HG03064 (cell line): ENCODE data around the gene NMRAL1.

Source experiments
- ATAC-seq: cut with Tn5 transposase; IDR thresholded peaks from one replicate; pipeline ENCODE4 v1.9.1; 2021; ENCODE audit warnings: low read depth; ENCODE audit not compliant: unreplicated experiment

NMRAL1 gene

GRCh38 chr16:4468972-4469371 lies 5.5 kb downstream of the NMRAL1 start:
- no peak for ATAC-seq

GRCh38 chr16:4467916-4468315 lies 6.5 kb downstream of the NMRAL1 start:
- no peak for ATAC-seq

DNA sequence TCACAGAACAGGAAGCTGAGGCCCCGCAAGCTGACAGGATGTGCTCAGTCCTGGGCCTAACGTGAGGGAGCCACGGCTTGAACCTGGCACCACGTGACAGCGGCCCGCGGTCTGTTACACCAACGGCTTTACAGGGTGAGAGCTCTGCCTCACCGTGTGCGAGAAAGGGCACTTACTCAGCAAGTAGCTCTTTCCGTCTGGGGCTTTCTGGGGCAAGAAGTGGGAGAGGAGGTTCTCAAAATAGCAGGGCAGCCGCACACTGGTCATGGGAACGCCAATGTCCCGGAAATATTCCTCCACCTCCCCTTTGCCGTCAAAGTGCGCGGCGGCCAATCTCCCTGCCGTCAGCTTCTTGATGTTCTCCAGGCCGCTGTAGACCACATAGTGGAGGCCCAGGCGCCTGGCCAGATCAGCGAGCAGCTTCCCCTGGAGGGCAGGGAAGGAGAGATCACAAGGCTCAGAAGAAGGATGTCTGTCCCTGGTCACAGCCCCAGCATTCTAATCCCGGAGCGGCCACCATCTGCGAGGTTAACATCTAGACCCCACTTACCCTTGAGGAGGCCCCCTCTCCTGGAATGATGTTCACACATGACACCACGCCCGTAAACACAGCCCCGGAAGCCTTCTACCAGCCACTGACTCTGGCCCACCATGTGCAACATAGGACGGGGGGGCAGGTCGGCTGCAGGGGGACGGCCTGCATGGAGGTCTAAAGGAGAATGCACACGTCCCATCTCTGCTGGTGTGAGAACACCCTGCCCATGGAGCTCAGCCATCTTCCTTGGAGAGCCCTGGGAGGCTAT lies 8.2 kb downstream of the NMRAL1 start:
- no peak for ATAC-seq

GRCh38 chr16:4463522-4464163 lies 10.8 kb downstream of the NMRAL1 start:
- no peak for ATAC-seq

DNA sequence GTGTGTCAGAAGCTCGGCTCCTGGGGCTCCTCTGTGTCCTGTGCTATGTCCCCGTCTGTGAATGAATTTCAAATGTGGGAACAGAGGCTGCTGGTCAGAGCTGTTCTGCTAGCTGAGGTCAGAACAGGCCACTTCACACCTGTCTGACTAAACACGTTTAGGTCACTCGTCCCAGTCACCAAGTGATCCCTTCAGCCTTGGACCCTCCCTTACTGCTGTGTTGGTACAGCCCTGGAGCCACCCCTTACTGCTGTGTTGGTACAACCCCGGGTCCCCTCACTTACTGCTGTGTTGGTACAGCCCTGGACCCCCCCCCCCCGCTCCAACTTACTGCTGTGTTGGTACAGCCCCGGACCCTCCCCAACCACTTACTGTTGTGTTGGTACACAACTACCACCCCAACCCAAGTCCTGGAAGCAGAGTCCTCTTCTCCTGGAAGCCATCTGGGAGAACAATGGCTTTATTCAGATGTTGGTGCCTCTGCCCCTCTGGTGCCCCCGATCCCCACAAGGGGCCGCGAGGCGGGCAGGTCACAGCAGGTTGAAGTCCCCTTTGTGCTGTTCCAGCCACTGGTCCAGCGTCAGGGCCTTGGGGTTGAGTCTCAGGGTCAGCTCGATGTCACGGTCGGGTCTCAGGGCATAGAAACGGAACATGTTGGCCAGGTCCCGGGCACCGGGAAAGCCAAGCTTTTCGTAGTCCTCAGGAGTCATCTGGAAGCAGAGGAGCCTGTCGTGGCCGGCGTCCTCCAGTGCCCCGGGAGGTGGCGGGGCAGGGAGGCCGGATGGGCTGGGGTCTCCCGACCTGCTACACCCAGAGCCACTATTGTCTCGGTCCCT lies 13.0 kb downstream of the NMRAL1 start:
- no peak for ATAC-seq

- ATAC-seq: no peak
These were observed 13.5 kb downstream of the NMRAL1 start for GRCh38 chr16:4460936-4461249.

DNA sequence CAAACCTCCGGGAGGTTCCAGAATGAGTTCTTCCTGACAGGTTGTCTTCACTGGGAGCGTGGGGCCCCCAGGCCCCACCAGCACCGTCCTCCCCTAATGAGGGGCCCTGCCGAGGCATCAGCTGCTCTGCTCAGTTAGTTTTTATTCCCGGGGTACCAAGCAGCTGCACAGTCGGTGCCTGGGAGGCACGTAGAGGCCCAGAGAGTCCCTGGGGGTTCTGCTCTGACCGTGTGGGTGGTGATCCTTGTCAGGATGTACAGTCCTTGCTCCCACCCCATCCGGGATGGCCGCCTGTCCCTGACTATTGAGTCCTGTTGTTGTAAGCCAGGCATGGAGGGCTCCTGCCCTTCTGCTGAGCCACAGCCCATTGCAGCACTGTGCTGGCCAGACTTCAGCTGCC lies 18.5 kb downstream of the NMRAL1 start:
- no peak for ATAC-seq

DNA sequence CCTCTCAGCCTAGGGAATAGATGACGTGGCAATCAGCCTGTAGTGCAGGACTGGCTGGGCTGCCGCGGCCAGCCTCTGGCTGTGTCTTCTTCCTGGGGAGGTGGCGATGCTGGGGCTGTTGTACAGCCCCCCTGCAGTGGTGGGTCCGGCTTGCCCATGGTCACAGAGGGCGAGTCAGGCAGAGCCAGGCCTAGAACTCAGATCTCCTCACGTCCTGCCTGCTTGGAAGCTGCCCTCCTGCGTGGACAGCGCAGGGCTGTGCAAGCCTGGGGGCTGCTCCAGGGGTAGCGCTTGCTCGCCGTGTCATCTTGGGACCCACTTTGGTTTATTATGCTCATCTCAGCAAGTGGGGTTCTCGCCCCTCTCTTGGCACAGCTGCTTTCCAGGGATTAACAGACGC lies 19.3 kb downstream of the NMRAL1 start:
- no peak for ATAC-seq

DNA sequence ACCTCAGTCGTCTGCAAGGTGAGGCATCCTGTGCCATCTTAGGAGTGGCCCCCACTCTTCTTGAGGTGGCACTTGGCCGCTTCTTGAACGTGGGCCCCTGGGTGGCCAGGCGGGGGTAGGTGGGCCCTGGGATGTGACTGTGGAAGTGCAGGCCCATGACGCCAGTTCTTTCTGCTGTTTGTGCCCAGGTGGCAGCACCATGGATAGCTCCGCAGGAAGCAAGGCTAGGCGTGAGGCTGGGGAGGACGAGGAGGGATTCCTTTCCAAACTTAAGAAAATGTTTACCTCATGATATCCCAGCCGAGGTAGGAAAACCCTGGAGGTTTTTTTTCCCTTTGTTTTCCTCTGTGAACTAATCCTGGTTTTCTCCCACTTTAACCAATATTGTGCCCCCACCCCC lies 19.8 kb downstream of the NMRAL1 start:
- no peak for ATAC-seq

GRCh38 chr16:4452674-4453073 lies 21.8 kb downstream of the NMRAL1 start:
- ATAC-seq: no peak

GRCh38 chr16:4450931-4451519 lies 23.4 kb downstream of the NMRAL1 start:
- no peak for ATAC-seq

- no peak for ATAC-seq
These were observed 24.0 kb downstream of the NMRAL1 start for GRCh38 chr16:4450430-4450829.

GRCh38 chr16:4443986-4444385 lies 30.4 kb downstream of the NMRAL1 start:
- ATAC-seq: no peak

- ATAC-seq: no peak
These were observed 31.2 kb downstream of the NMRAL1 start for GRCh38 chr16:4443271-4443670.

GRCh38 chr16:4442371-4442770 lies 32.1 kb downstream of the NMRAL1 start:
- no peak for ATAC-seq

DNA sequence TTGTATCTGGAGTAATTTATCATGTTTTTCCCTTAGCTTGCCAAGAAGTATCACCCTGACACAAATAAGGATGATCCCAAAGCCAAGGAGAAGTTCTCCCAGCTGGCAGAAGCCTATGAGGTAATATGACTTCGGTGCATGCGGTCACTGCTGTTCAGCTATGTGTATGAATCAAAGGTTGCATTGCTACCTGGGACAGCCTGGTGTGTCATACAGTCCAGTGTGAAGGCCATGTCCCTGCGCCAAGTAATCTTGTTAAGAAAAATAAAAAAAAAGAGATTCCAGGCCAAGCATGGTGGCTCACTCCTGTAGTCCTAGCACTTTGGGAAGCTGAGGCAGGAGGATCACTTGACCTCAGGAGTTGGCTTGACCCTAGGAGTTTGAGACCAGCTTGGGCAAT lies 37.1 kb downstream of the NMRAL1 start:
- ATAC-seq: no peak

DNA sequence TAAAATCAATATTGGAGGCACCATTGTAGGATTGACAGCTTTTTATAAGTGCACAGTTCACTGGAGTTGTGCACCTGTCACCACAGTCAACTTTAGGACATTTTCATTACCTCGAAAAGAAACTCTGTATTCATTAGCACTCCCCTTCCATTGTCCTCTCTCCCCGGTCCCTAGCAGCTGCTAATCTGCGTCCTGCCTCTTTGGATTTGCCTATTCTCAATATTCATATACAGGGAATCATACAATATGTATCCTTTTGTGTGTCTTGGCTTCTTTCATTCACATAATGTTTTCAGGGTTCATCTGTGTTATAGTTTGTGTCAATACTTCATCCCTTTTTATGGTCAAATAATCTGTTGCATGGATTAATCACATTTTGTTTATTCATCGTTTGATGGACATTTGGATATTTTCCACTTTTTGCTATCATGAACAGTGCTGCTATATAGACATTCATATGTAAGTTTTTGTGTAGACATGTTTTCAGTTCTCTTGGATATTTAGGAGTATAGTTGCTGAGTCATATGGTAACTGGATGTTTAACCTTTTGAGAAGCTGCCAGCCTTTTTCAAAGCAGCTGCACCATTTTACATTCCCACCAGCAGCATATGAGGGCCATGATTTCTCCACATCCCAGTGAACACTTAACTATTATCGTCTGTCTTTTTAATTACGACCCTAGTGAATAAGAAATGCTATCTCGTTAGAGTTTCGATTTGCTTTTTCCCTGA lies 38.9 kb downstream of the NMRAL1 start:
- ATAC-seq: no peak

DNA sequence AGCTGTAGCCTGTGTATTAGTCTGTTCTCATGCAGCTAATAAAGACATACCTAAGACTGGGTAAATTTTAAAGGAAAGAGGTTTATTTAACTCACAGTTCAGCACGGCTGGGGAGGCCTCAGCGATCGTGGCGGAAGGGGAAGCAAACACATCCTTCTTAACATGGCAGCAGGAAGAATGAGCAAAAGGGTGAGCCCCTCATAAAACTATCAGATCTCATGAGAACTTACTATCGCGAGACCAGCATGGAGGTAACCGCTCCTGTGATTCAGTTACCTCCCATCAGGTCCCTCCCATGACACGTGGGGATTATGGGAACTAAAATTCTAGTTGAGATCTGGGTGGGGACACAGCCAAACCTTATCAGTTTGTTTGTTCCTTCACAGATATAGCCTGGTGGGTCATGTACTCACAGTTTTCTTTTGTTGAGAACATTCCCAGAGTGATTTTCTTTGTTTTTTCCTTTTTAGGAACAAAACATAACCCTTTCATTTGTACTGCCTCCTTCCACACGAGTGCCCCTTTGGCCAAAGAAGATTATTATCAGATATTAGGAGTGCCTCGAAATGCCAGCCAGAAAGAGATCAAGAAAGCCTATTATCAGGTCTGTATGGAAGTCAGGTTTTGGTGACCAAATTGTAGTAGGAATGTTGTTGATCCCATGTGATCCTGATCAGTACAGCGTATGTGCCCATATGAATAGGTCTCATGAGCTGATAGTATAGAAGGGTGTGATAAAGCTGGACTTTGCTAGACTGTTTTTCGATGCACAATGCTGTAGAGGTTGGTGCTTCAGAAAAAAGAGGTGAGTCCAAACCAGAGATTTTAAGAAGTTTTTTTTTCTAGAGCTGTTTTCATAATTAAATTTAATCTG lies 40.3 kb downstream of the NMRAL1 start:
- ATAC-seq: no peak

DNA sequence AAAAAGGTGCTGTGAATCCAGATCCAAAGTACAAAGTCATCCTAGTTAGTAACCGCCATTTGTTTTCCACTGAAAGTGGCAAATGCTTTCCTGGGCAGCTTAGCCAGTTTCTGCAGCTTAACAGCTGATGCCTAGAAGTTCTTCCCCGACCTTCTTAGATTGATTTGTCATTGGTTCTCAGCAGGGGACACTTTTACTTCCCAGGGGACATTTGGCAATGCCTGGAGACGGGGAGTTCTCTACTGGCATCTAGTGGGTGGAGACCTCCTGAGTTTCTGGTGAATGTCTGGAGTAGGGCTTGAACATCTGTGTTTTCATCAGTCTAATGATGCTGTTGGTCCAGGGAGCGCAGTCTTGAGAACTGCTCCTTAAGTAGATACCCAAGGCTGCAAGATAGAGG lies 41.2 kb downstream of the NMRAL1 start:
- ATAC-seq: no peak

GRCh38 chr16:4431023-4431422 lies 43.4 kb downstream of the NMRAL1 start:
- no peak for ATAC-seq
